Cardiac ventricle fibroblast (primary cell): Measurements from ENCODE around the gene CARD18. TPM values are rescaled to one million over a fixed set of nuclear protein-coding genes. Genes with fewer than 3 reads are reported as not detected.

ENCODE experiments used
- total RNA-seq: library from RNA; depleted of rRNA; stranded (reverse); fragments of >200 nt; gene quantifications from 2 replicates; pipeline ENCODE4 v1.2.3, GENCODE V29; 2015

CARD18 gene
- not detected in 2 replicates for total RNA-seq

GRCh38 chr11:105139669-105140068 lies at the start of gene CARD18:
Gene CARD18 (minus strand): TSS chr11:105139769. CDS start chr11:105139726, 43 bp downstream.

Other genes starting within 250 kb of the CARD18 start
- not detected in 2 replicates for gene CASP12, start 241.3 kb downstream of the CARD18 start, total RNA-seq
- gene CASP4, start 171.2 kb downstream of the CARD18 start, total RNA-seq, result 108 and 112 TPM in 2 replicates
- not detected in 2 replicates for gene CASP5, start 116.6 kb downstream of the CARD18 start, total RNA-seq
- 8.5 and 15.7 TPM in 2 replicates for gene CASP1, start 104.6 kb downstream of the CARD18 start, total RNA-seq
- 2.7 and 6.5 TPM in 2 replicates for gene CARD16, start 94.4 kb downstream of the CARD18 start, total RNA-seq